Hepatocyte (in vitro differentiated cells): Measurements from ENCODE around the gene RECK. TPM values are rescaled to one million over a fixed set of nuclear protein-coding genes. Genes with fewer than 3 reads are reported as not detected.

Experiments
- DNase-seq: peaks from one replicate; pipeline ENCODE4 v3.0.0-alpha.2; 2016; ENCODE audit warnings: low spot score
- H2AFZ ChIP-seq: fragments of 200-600 bp; sonication (generic); 2 replicates; pipeline ENCODE4 v1.6.0; 2016; ENCODE audit warnings: antibody characterized with exemption, mild to moderate bottlenecking
- H3K27ac ChIP-seq: fragments of 200-600 bp; sonication (generic); 2 replicates; pipeline ENCODE4 v1.5.1; 2016; ENCODE audit warnings: mild to moderate bottlenecking
- H3K27me3 ChIP-seq: fragments of 200-600 bp; sonication (generic); 2 replicates; pipeline ENCODE4 v1.6.1; 2016
- H3K36me3 ChIP-seq: fragments of 200-600 bp; sonication (generic); replicated peaks from 2 replicates; pipeline ENCODE4 v1.5.1; 2016; ENCODE audit warnings: low read depth; ENCODE audit not compliant: insufficient read depth
- H3K4me1 ChIP-seq: fragments of 200-600 bp; sonication (generic); 2 replicates; pipeline ENCODE4 v1.5.1; 2016; ENCODE audit warnings: mild to moderate bottlenecking, moderate library complexity; ENCODE audit not compliant: insufficient read depth
- H3K4me2 ChIP-seq: fragments of 200-600 bp; sonication (generic); 2 replicates; pipeline ENCODE4 v1.6.0; 2016
- H3K4me3 ChIP-seq: fragments of 200-600 bp; sonication (generic); 2 replicates; pipeline ENCODE4 v1.5.1; 2016; ENCODE audit warnings: mild to moderate bottlenecking
- H3K79me2 ChIP-seq: fragments of 200-600 bp; sonication (generic); 2 replicates; pipeline ENCODE4 v1.6.0; 2017; ENCODE audit warnings: mild to moderate bottlenecking
- H3K9me2 ChIP-seq: fragments of 200-600 bp; sonication (generic); replicated peaks from 2 replicates; pipeline ENCODE4 v1.6.0; 2017; ENCODE audit warnings: mild to moderate bottlenecking; ENCODE audit not compliant: insufficient read depth
- H3K9me3 ChIP-seq: fragments of 200-600 bp; sonication (generic); 2 replicates; pipeline ENCODE4 v1.5.1; 2016; ENCODE audit warnings: low read depth, mild to moderate bottlenecking
- H4K20me1 ChIP-seq: fragments of 200-600 bp; sonication (generic); 2 replicates; pipeline ENCODE4 v1.6.0; 2016; ENCODE audit warnings: mild to moderate bottlenecking; ENCODE audit not compliant: insufficient read depth, poor library complexity, severe bottlenecking
- EZH2 ChIP-seq: fragments of 200-600 bp; sonication (generic); IDR thresholded peaks from 2 replicates; pipeline ENCODE4 v1.6.1; 2016; ENCODE audit warnings: antibody characterized with exemption, mild to moderate bottlenecking, borderline replicate concordance
- EZH2phosphoT487 ChIP-seq: fragments of 200-600 bp; sonication (generic); IDR thresholded peaks from one replicate; pipeline ENCODE4 v1.6.1; 2018; ENCODE audit warnings: antibody characterized with exemption, mild to moderate bottlenecking, low read depth, moderate library complexity; ENCODE audit not compliant: unreplicated experiment, severe bottlenecking
- WGBS: methylation state at CpG from one replicate; pipeline ENCODE4 v1.1.6; 2016; ENCODE audit warnings: low lambda C conversion rate; ENCODE audit errors: missing lambda C conversion rate; 5-methylcytosine and 5-hydroxymethylcytosine counted together
- polyA plus RNA-seq: library from polyadenylated mRNA; unstranded; fragments of >200 nt; fragmentation: Nextera tagmentation; extraction: Ambion mirVana; gene quantifications from 2 replicates; pipeline ENCODE4 v1.2.1, GENCODE V29; 2016
- total RNA-seq: library from RNA; depleted of rRNA; stranded (reverse); fragments of >200 nt; gene quantifications from 2 replicates; pipeline ENCODE4 v1.2.3, GENCODE V29; 2014
- TF ChIP-seq, protein P1 (sequence below): fragments of 200-600 bp; sonication (generic); IDR thresholded peaks from 2 replicates; pipeline ENCODE4 v1.5.1; 2016; ENCODE audit warnings: antibody characterized with exemption, mild to moderate bottlenecking; ENCODE audit not compliant: poor library complexity

RECK gene
- total and polyA plus RNA-seq, 2 experiments from 2014 or later: 13.5 to 15.3 TPM

GRCh38 chr9:35998333-35998732, 38.4 kb upstream of the RECK start:
- Histone ChIP-seq H3K36me3 (no peaks in the 10 kb centered on the region), H3K27ac (no peak overlapping the region)
- 93% methylated on average over 1 of the region's 1 CpG for WGBS

DNA sequence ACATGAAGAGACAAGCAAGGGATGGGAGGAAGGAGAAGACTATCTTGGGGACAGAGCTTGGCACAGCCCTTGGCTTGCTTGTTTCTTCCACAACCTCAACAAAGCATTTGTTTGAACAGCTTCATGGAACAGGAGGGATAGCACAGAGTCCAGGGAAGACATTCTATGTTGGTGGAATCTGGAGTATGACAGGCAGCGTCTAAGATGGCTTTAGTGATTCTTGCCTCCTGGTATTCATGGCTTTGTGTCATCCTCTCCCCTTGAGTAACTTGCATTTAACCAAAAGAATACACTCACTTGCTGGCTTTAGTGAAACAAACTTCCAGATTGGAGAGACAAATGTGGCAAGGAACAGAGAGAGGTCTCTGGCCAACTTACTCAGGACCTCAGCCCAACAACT, 30.8 kb upstream of the RECK start:
- WGBS: 91% methylated on average over 1 of the region's 1 CpG
- H3K4me2 ChIP-seq: no peak overlapping the region
- peak overlapping the region; percentile 59 for H3K27ac ChIP-seq
- TF ChIP-seq, protein P1, sequence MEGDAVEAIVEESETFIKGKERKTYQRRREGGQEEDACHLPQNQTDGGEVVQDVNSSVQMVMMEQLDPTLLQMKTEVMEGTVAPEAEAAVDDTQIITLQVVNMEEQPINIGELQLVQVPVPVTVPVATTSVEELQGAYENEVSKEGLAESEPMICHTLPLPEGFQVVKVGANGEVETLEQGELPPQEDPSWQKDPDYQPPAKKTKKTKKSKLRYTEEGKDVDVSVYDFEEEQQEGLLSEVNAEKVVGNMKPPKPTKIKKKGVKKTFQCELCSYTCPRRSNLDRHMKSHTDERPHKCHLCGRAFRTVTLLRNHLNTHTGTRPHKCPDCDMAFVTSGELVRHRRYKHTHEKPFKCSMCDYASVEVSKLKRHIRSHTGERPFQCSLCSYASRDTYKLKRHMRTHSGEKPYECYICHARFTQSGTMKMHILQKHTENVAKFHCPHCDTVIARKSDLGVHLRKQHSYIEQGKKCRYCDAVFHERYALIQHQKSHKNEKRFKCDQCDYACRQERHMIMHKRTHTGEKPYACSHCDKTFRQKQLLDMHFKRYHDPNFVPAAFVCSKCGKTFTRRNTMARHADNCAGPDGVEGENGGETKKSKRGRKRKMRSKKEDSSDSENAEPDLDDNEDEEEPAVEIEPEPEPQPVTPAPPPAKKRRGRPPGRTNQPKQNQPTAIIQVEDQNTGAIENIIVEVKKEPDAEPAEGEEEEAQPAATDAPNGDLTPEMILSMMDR: no peak
- no peak for TF ChIP-seq EZH2
- no peak for TF ChIP-seq EZH2phosphoT487
- H3K36me3 ChIP-seq: no peaks in the 10 kb centered on the region
- no peaks in the 10 kb centered on the region for H3K4me1 ChIP-seq
- H2AFZ ChIP-seq: no peak overlapping the region
- H4K20me1 ChIP-seq: no peaks in the 10 kb centered on the region
- H3K27me3 ChIP-seq: peaks cover 14% of the 10 kb centered on the region
- no peaks in the 10 kb centered on the region for H3K9me2 ChIP-seq
- no peak overlapping the region for H3K4me3 ChIP-seq
- H3K79me2 ChIP-seq: no peaks in the 10 kb centered on the region
- no peaks in the 10 kb centered on the region for H3K9me3 ChIP-seq
- no peak for DNase-seq

More at GRCh38 chr9:35998333-35998732, 38.4 kb upstream of the RECK start:
- peaks cover 8% of the 10 kb centered on the region for H3K27me3 ChIP-seq
- no peaks in the 10 kb centered on the region for H4K20me1 ChIP-seq
- no peaks in the 10 kb centered on the region for H3K79me2 ChIP-seq
- no peak overlapping the region for H2AFZ ChIP-seq
- no peaks in the 10 kb centered on the region for H3K9me3 ChIP-seq
- no peak overlapping the region for H3K4me3 ChIP-seq
- no peaks in the 10 kb centered on the region for H3K9me2 ChIP-seq
- no peak for DNase-seq
- no peak for TF ChIP-seq EZH2
- TF ChIP-seq EZH2phosphoT487: no peak
- TF ChIP-seq, protein P1: no peak
- no peak overlapping the region for H3K4me2 ChIP-seq
- H3K4me1 ChIP-seq: no peaks in the 10 kb centered on the region

- no peak overlapping the region for H3K4me3 ChIP-seq
Observed at GRCh38 chr9:36006549-36007315, 30.0 kb upstream of the RECK start.

GRCh38 chr9:36007316-36007708, 29.4 kb upstream of the RECK start:
- Histone ChIP-seq H4K20me1 (no peaks in the 10 kb centered on the region), H3K27me3 (peaks cover 12% of the 10 kb centered on the region), H3K79me2 (no peaks in the 10 kb centered on the region), H3K4me1 (no peaks in the 10 kb centered on the region), H3K9me2 (no peaks in the 10 kb centered on the region), H3K4me2 (no peak overlapping the region), H3K27ac (no peak overlapping the region), H2AFZ (no peak overlapping the region), H3K4me3 (no peak overlapping the region), H3K9me3 (no peaks in the 10 kb centered on the region), H3K36me3 (no peaks in the 10 kb centered on the region)
- TF ChIP-seq EZH2phosphoT487 (no peak), EZH2 (no peak)
- TF ChIP-seq, protein P1: no peak
- WGBS: 87% methylated on average over 1 of the region's 1 CpG
- no peak for DNase-seq

More at GRCh38 chr9:36006549-36007315, 30.0 kb upstream of the RECK start:
- H3K9me2 ChIP-seq: no peaks in the 10 kb centered on the region
- 64% methylated on average over 3 of the region's 3 CpGs for WGBS
- no peaks in the 10 kb centered on the region for H3K36me3 ChIP-seq
- no peaks in the 10 kb centered on the region for H3K79me2 ChIP-seq
- H3K27me3 ChIP-seq: peaks cover 12% of the 10 kb centered on the region
- no peaks in the 10 kb centered on the region for H3K4me1 ChIP-seq
- DNase-seq: peak; percentile 45
- no peak overlapping the region for H2AFZ ChIP-seq
- peak overlapping the region; percentile 59 for H3K27ac ChIP-seq
- no peaks in the 10 kb centered on the region for H4K20me1 ChIP-seq
- no peaks in the 10 kb centered on the region for H3K9me3 ChIP-seq
- TF ChIP-seq EZH2: no peak
- H3K4me2 ChIP-seq: no peak overlapping the region
